GM21619 (cell line): ENCODE measurements around the gene ZNF41.
"Not testable (repeated sequence)": the region's sequence is repeated elsewhere in the genome, so short reads cannot be mapped to it uniquely, and the experiment has no call there.

Source experiments
- ATAC-seq: cut with Tn5 transposase; IDR thresholded peaks from one replicate; pipeline ENCODE4 v1.9.1; 2021; ENCODE audit not compliant: unreplicated experiment

ZNF41 gene

GRCh38 chrX:47492133-47492532 lies 9.1 kb upstream of the ZNF41 start:
- ATAC-seq, result not testable (repeated sequence)

DNA sequence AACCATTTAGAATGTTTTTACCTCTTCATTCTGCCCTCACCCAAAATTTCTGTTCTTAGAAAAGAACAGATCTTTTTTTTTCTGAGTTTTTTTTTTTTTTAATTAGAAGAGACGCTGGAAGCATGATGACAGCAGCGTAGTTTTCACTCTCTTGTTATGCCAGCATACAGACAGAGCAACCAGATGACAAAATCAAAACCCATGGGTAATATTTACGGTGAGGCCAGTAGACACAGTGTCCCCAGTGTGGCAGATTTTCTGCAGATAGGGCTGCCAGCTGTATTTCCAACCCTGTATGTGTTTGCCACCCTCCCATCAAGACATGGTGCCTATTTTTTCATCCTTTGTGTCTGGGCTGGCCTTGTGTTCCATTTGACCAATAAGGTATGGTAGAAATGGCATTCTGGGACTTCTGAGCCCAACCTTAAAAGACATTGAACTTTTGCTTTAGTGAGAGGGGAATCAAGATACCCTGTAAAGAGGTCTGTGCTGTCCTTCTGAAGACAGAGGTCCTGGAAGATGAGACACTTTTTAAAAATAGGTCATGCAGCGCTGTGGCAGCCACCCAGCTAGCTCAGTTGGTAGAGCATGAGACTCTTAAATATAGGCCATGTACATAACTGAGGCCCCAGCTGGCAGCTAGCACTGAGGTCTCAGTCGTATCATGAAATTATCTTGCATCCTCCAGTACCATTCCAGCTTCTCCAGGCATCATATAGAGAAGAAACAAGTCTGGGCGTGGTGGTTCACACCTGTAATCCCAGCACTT lies 6.7 kb upstream of the ZNF41 start:
- no peak for ATAC-seq

DNA sequence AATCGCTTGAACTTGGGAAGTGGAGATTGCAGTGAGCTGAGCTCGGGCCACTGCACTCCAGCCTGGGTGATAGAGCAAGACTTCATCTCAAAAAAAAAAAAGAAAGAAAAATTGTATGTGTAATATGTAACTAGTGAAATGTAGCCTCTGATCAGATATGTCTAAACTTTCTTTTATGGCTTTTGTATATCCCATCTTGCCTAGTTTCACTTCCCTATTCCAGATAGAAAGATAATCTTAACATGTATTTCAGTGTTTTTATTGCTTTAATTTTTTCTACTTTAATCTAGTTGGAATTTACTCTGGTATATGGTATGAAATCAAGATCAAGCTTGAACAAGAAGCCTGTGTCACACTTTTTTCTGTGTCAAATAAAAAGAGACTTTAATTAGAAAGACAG lies 1.9 kb upstream of the ZNF41 start:
- ATAC-seq, result no peak

- no peak for ATAC-seq
These were observed 565 bp upstream of the ZNF41 start for GRCh38 chrX:47483306-47484268.

DNA sequence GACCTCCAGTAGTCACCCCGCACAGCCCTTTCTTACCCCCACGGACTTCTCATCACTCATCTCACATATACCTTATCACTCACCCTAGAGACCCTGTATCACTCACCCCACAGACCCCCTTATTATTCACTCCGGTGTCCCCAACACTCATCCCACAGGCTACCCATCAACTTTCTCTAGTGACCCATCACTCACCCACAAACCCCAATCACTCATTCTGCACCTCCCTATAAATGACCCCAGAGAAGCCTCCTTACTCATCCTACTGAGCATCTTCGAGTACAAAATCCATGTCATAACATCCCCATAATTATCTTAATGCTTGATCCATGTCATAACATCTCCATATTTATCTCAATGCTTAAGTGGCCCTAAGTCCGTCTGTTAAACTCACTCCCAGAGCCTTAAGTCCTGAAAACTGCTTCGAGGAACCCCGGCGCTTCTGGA lies 934 bp downstream of the ZNF41 start:
- ATAC-seq, result peak; percentile 1

DNA sequence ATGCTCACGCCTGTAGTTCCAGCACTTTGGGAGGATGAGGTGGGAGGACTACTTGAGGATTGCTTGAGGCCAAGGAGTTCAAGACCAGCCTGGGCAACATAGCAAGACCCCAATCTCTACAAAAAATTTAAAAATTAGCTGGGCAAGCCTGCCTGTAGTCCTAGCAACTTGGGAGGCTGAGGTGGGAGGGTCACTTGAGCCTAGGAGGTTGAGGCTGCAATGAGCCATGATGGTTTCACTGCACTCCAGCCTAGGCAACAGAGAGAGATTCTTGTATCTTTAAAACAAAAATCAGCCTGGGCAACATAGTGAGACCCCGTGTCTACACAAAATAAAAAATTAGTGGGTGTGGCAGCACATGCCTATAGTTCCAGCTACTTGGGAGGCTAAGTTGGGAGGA lies 1.9 kb downstream of the ZNF41 start:
- no peak for ATAC-seq

- ATAC-seq, result no peak
These were observed 2.4 kb downstream of the ZNF41 start for GRCh38 chrX:47480576-47480975.

GRCh38 chrX:47475476-47475875 lies 7.5 kb downstream of the ZNF41 start:
- no peak for ATAC-seq

DNA sequence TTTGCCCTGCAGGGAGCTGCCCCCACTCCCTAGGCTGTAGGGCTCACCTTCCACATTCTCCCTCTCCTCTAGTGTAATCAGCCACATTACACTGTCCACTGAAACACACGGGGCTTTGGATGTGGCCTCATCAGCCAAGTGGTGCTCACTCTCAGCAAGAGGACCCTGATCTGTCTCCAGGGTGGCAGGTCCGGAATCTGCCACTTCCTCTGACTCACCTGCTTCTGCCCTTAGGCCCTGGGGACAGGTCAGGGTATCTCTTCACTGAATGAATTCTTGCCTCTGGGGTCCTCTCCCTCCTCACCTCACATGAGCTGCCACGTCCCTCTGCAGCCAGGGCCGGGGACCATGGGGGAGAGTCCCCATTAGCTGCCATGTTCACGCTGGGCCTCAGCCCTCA lies 15.9 kb downstream of the ZNF41 start:
- no peak for ATAC-seq

DNA sequence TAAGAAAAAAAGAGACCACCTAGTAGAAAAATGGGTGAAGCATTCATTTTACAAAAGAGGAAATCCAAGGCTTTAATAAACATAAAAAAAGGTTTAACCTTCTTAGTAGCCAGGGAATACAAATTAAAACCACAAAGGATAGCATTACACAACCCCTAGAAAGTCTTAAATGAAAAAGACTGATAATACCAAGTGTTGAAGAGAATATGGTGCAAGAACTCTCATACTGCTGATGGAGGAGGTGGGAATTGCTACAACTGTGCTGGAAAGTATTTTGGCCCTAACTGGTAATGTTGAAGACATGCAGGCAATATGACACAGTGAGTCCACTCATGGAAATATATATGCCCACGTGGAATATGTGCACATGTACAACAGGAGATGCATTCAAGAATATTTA lies 22.5 kb downstream of the ZNF41 start:
- ATAC-seq, result no peak

GRCh38 chrX:47458528-47458927 lies 24.5 kb downstream of the ZNF41 start:
- no peak for ATAC-seq

DNA sequence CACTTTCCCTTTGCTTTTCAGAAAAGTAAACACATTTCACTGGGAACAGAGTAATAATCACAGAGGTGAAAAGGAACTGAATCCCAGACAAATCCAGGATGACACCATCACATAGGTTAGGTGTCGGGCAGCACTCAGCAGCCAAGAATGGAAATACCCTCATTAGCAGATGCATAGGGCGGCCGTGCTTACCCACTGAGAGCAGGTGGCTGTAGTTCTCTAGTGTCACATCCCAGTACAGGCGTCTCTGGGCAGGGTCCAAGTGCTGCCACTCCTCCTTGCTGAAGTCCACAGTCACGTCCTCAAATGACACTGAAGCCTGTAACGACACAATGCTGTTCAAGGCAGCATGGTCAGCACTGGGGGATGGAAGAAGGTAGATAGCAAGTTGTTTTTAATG lies 26.9 kb downstream of the ZNF41 start:
- ATAC-seq, result no peak

DNA sequence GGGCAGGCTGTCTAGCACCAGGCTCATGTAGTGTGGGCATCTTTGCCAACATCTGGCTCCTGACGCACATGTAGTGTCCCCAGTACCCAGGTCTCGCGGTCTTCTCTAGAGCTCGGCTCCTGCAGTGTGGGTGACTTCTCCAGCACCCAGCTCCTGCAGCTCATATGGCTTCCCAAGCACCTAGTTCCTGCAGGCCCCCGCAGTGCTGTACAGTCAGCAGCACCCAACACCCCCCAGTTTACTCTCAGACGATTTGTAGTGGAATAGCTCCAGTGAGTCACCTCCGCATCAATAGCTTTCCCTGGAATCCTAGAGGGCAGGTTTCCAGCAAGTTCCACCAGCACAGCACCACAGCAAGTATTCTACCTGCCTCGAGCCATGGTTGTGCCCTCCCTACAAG lies 30.9 kb downstream of the ZNF41 start:
- no peak for ATAC-seq

GRCh38 chrX:47448165-47448806 lies 34.7 kb downstream of the ZNF41 start:
- ATAC-seq, result no peak

GRCh38 chrX:47447607-47448006 lies 35.4 kb downstream of the ZNF41 start:
- no peak for ATAC-seq

GRCh38 chrX:47446971-47447370 lies 36.1 kb downstream of the ZNF41 start:
- ATAC-seq, result no peak

DNA sequence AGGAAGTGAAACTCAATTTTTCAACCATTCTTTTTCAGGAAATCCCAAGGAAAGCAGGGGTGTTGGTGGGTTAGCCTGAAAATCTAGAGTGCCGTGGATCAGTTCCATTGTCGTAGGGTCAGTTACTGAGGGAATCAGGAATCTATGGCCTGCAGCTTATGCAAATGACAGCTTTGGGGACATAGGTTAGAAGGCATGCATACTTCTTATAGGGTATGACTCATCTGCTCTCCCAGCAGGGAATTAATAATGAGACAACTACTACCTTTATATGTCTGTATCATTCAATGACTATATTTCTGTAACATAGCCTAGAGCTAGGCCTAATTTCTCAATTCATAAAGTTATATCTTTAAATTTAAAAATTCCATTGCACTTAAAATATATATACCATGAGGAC lies 36.6 kb downstream of the ZNF41 start:
- no peak for ATAC-seq

DNA sequence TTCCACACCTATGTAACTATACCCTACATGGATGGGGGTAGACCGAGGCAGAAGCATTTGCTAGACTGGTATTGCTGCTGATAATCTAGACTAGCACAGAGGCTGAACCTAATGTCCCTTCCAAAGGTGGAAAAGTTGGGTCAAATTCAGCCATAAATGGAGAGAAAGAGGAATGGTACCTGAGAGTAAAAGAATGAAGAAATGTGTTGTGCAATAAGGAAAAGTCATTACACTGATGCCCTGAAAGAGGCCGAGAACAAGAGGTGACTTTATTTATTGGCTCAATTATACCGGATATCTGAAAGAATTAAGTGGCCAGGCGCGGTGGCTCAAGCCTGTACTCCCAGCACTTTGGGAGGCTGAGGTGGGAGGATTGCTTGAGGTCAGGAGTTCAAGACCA lies 52.1 kb downstream of the ZNF41 start:
- no peak for ATAC-seq

- no peak for ATAC-seq
These were observed 60.6 kb downstream of the ZNF41 start for GRCh38 chrX:47422444-47422843.

GRCh38 chrX:47420962-47421361 lies 62.1 kb downstream of the ZNF41 start:
- no peak for ATAC-seq

DNA sequence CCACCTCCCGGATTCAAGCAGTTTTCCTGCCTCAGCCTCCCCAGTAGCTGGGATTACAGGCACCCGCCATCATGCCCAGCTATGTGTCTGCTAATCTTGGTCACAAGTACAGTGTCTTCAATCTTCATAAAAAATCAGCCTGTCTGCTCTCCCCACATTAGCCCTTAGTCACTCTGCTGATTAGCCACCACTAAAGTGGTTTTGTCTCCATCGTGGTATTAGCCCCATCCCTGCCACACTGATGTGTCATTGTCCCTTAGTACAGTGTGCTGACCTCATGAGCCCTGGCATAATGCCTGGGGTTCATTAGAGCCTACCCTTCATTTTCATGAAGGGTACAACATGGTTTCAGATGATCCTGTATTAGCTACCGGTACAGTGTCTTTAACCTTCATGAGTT lies 62.8 kb downstream of the ZNF41 start:
- ATAC-seq, result no peak

DNA sequence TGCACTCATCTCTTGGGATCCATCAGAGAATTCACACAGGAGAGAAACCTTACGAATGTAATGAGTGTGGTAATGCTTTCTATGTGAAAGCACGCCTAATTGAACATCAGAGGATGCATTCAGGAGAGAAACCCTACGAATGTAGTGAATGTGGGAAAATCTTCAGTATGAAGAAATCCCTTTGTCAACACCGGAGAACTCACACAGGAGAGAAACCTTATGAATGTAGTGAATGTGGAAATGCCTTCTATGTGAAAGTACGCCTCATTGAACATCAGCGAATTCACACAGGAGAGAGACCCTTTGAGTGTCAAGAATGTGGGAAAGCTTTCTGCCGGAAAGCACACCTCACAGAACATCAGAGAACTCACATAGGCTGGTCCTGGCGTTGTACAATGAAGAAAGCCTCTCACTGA lies 69.8 kb downstream of the ZNF41 start:
- ATAC-seq, result no peak
